Endothelial cell (in vitro differentiated cells): Measurements from ENCODE around the gene PHACTR4. TPM values are rescaled to one million over a fixed set of nuclear protein-coding genes. Genes with fewer than 3 reads are reported as not detected.
"Not testable (repeated sequence)": the region's sequence is repeated elsewhere in the genome, so short reads cannot be mapped to it uniquely, and the experiment has no call there.

Experiments used
- DNase-seq: peaks from one replicate; pipeline ENCODE4 v3.0.0; 2021; ENCODE audit warnings: low spot score
- H3K27ac Mint-ChIP-seq: one replicate; pipeline ENCODE4 v1.8.0; 2021; ENCODE audit warnings: mixed read lengths, inconsistent platforms; ENCODE audit not compliant: unreplicated experiment
- H3K27me3 Mint-ChIP-seq: one replicate; pipeline ENCODE4 v1.8.0; 2021; ENCODE audit warnings: mild to moderate bottlenecking, moderate library complexity, mixed read lengths, inconsistent platforms; ENCODE audit not compliant: unreplicated experiment
- H3K36me3 Mint-ChIP-seq: one replicate; pipeline ENCODE4 v1.8.0; 2021; ENCODE audit warnings: mild to moderate bottlenecking, low read depth, mixed read lengths, inconsistent platforms; ENCODE audit not compliant: unreplicated experiment
- H3K4me1 Mint-ChIP-seq: one replicate; pipeline ENCODE4 v1.8.0; 2021; ENCODE audit warnings: mild to moderate bottlenecking, mixed read lengths, inconsistent platforms; ENCODE audit not compliant: unreplicated experiment
- H3K4me3 Mint-ChIP-seq: one replicate; pipeline ENCODE4 v1.8.0; 2021; ENCODE audit warnings: mild to moderate bottlenecking, mixed read lengths, inconsistent platforms; ENCODE audit not compliant: unreplicated experiment
- H3K9me3 Mint-ChIP-seq: one replicate; pipeline ENCODE4 v1.8.0; 2021; ENCODE audit warnings: mixed read lengths, inconsistent platforms; ENCODE audit not compliant: unreplicated experiment
- total RNA-seq: library from RNA; stranded (reverse); fragmentation: NEBNext Ultra II Directional; extraction: Animal tissue kit (Norgen Biotek cat#: 25700); gene quantifications from one replicate; pipeline ENCODE4 v1.2.1, GENCODE V29; 2021; ENCODE audit not compliant: unreplicated experiment
- TF ChIP-seq, protein P1 (sequence below): fragments of 200-600 bp; sonication (generic); IDR thresholded peaks from one replicate; pipeline ENCODE4 v1.5.0; 2021; ENCODE audit warnings: antibody characterized with exemption; ENCODE audit not compliant: unreplicated experiment

Gene PHACTR4
- total RNA-seq, 1 donor from 2014 or later, result 56.6 TPM

DNA sequence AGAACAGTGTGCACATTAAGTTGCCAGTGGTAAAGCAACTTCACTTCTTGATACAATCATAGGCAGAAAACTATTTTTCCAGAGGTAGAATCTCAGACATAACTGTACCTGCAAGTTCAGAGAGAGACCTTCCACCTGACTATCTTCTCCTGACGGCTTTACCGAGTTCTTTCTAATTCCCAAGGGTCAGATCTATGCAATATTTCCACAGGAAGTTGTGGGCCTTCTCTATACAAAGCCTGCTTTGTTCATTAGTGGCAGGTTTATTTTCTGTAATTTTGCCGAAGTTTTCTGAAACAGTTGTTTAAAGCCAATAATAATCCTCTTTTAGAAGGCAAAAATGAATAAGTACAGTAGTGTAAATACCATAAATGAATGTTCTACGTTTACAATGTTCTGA, 78.1 kb downstream of the PHACTR4 start:
- Mint-ChIP-seq H3K36me3 (peaks cover 4% of the 10 kb centered on the region), H3K9me3 (no peaks in the 10 kb centered on the region), H3K27me3 (peaks cover 7% of the 10 kb centered on the region)

DNA sequence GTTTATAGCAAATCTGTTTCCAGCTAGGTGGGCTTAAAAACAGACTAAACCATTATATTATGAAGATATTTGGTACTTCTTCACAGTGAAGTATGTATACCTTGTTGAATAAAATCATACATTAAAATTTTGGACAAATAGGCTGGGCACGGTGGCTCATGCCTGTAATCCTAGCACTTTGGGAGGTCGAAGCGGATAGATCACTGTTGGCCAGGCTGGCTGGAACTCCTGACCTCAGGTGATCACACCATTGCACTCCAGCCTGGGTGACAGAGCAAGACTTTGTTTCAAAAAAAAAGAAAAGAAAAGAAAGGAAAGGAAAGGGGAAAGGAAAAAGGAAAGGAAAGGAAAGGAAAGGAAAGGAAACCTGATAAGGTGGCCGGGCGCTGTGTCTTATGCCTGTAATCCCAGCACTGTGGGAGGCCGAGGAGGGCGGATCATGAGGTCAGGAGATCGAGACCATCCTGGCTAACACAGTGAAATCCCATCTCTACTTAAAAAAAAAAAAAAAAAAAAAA, 78.6 kb downstream of the PHACTR4 start:
- H3K36me3 Mint-ChIP-seq, H3K27me3 Mint-ChIP-seq, DNase-seq, H3K9me3 Mint-ChIP-seq: not testable (repeated sequence)
- H3K4me3 Mint-ChIP-seq, result peak overlapping the region; percentile 23
- H3K4me1 Mint-ChIP-seq, result peaks cover 23% of the 10 kb centered on the region
- H3K27ac Mint-ChIP-seq, result peak overlapping the region; percentile 95

More for the DNA sequence above, 78.1 kb downstream of the PHACTR4 start:
- H3K4me3 Mint-ChIP-seq, result no peak overlapping the region
- peak overlapping the region; percentile 95 for H3K27ac Mint-ChIP-seq
- H3K4me1 Mint-ChIP-seq, result peaks cover 23% of the 10 kb centered on the region
- DNase-seq, result no peak
- TF ChIP-seq, protein P1, sequence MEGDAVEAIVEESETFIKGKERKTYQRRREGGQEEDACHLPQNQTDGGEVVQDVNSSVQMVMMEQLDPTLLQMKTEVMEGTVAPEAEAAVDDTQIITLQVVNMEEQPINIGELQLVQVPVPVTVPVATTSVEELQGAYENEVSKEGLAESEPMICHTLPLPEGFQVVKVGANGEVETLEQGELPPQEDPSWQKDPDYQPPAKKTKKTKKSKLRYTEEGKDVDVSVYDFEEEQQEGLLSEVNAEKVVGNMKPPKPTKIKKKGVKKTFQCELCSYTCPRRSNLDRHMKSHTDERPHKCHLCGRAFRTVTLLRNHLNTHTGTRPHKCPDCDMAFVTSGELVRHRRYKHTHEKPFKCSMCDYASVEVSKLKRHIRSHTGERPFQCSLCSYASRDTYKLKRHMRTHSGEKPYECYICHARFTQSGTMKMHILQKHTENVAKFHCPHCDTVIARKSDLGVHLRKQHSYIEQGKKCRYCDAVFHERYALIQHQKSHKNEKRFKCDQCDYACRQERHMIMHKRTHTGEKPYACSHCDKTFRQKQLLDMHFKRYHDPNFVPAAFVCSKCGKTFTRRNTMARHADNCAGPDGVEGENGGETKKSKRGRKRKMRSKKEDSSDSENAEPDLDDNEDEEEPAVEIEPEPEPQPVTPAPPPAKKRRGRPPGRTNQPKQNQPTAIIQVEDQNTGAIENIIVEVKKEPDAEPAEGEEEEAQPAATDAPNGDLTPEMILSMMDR, result no peak

DNA sequence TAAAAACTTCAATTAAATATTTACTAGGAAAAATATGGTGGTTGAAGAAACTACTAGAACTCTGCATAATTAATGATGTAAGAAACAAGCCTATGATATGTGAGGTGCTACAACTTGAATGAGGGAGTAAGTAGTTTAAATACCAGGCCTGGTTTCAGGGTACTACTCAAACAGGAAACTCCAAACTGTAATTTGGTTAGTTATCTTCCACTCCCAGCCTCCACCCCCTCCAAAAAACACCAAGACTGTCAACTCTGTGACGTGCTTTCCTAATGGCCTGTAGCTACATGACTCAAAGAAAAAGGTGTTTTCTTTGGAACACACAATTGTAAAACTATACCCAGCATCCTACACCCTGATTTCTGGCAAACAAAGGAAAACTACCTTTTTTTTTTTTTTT, 80.4 kb downstream of the PHACTR4 start:
- H3K27me3 Mint-ChIP-seq, result peaks cover 10% of the 10 kb centered on the region
- H3K4me3 Mint-ChIP-seq, result no peak overlapping the region
- no peaks in the 10 kb centered on the region for H3K9me3 Mint-ChIP-seq
- TF ChIP-seq, protein P1, result no peak
- H3K27ac Mint-ChIP-seq, result peak overlapping the region; percentile 91
- H3K4me1 Mint-ChIP-seq, result peaks cover 23% of the 10 kb centered on the region
- DNase-seq, result no peak
- no peaks in the 10 kb centered on the region for H3K36me3 Mint-ChIP-seq

DNA sequence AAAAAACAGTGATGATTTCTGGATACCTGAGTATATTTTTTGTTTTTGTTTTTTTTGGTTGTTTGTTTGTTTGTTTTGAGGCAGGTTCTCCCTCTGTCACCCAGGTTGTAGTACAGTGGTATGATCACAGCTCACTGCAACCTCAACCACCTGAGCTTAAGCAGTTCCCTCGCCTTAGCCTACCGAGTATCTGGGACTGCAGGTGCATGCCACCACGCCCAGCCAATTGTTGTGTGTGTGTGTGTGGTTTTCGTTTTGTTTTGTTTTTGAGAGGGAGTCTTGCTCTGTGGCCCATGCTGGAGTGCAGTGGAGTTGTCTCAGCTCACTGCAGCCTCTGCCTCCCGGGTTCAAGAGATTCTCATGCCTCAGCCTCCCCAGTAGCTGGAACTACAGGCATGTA, 81.0 kb downstream of the PHACTR4 start:
- no peak for DNase-seq
- Mint-ChIP-seq H3K27ac (no peak overlapping the region), H3K9me3 (no peaks in the 10 kb centered on the region), H3K27me3 (peaks cover 8% of the 10 kb centered on the region), H3K4me1 (peaks cover 26% of the 10 kb centered on the region), H3K36me3 (no peaks in the 10 kb centered on the region), H3K4me3 (no peak overlapping the region)
- TF ChIP-seq, protein P1, result no peak

DNA sequence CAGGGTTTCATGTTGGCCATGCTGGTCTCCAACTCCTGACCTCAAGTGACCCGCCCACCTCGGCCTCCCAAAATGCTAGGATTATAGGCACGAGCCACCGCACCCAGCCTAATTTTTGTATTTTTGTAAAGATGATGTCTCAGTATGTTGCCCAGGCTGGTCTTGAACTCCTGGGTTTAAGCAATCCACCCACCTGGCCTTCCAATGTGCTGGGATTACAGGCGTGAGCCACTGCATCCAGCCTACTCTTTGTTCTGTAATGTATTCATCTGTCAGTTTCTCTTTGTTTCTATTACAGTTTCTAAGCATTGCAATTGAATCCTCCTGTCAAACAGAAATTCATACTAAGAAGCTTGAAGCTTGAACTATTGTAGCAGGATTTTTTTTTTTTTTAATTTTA, 81.5 kb downstream of the PHACTR4 start:
- Mint-ChIP-seq H3K4me1 (peaks cover 30% of the 10 kb centered on the region), H3K27me3 (peaks cover 8% of the 10 kb centered on the region), H3K4me3 (no peak overlapping the region), H3K9me3 (no peaks in the 10 kb centered on the region), H3K27ac (no peak overlapping the region), H3K36me3 (peaks cover 2% of the 10 kb centered on the region)
- TF ChIP-seq, protein P1, result no peak
- no peak for DNase-seq
